Measurements from ENCODE around the gene FKBP4.

FKBP4 gene

GRCh38 chr12:2795291-2796186 is 769 bp downstream of the FKBP4 start:
- ATAC-seq (peak; percentile 65), DNase-seq (peak; percentile 78)
- H3K4me1 Mint-ChIP-seq = peaks cover 22% of the 10 kb centered on the region
- peak overlapping the region; percentile 91 for H3K4me3 Mint-ChIP-seq
- H3K36me3 Mint-ChIP-seq (ENCODE audit: low read depth) = peaks cover 43% of the 10 kb centered on the region
- no peaks in the 10 kb centered on the region for H3K9me3 Mint-ChIP-seq
- no peaks in the 10 kb centered on the region for H3K27me3 Mint-ChIP-seq
- H3K27ac Mint-ChIP-seq = peak overlapping the region; percentile 91

- Mint-ChIP-seq H3K27ac (peak overlapping the region; percentile 91), H3K4me1 (peaks cover 22% of the 10 kb centered on the region), H3K4me3 (peak overlapping the region; percentile 91), H3K9me3 (no peaks in the 10 kb centered on the region), H3K27me3 (no peaks in the 10 kb centered on the region), H3K36me3 (ENCODE audit: low read depth) (peaks cover 50% of the 10 kb centered on the region)
- DNase-seq (no peak), ATAC-seq (no peak)
These were observed 1.5 kb downstream of the FKBP4 start for GRCh38 chr12:2796187-2796666.

DNA sequence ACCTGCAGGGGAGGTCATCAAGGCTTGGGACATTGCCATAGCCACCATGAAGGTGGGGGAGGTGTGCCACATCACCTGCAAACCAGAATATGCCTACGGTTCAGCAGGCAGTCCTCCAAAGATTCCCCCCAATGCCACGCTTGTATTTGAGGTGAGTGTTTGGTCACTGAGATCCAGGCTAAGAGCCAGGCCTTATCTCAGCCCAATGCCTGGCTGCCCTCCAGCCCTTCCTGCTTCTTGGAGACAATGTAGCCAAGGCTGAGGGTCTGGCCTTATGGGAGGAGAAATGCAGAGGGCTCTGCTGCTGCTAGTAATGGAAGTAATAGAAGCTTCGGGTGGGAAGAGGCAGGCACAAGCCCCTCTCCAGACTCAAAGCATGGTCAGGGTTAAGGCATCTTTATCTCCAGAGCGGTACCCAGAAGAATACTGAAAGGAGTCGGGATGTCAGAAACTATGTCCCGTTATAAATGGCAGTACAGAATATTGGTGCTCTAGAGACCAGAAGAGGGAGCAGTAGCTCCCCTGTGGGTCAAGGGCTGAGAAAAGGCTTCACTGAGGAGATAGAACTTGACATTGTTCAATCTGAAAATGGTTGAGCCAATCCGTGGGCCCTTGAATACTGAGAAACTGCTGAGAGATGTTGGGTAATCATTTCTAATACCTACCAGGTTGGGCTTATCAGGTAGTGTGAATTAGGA is 3.1 kb downstream of the FKBP4 start:
- Mint-ChIP-seq H3K36me3 (ENCODE audit: low read depth) (peaks cover 65% of the 10 kb centered on the region), H3K9me3 (no peaks in the 10 kb centered on the region), H3K4me1 (peaks cover 22% of the 10 kb centered on the region), H3K27ac (peak overlapping the region; percentile 46), H3K4me3 (peak overlapping the region; percentile 91), H3K27me3 (no peaks in the 10 kb centered on the region)
- no peak for DNase-seq
- no peak for ATAC-seq

GRCh38 chr12:2800046-2800570 is 5.3 kb downstream of the FKBP4 start:
- H3K27ac Mint-ChIP-seq = no peak overlapping the region
- peaks cover 30% of the 10 kb centered on the region for H3K4me1 Mint-ChIP-seq
- ATAC-seq = no peak
- no peak overlapping the region for H3K4me3 Mint-ChIP-seq
- peaks cover 84% of the 10 kb centered on the region for H3K36me3 Mint-ChIP-seq (ENCODE audit: low read depth)
- H3K9me3 Mint-ChIP-seq = no peaks in the 10 kb centered on the region
- DNase-seq = no peak
- no peaks in the 10 kb centered on the region for H3K27me3 Mint-ChIP-seq

DNA sequence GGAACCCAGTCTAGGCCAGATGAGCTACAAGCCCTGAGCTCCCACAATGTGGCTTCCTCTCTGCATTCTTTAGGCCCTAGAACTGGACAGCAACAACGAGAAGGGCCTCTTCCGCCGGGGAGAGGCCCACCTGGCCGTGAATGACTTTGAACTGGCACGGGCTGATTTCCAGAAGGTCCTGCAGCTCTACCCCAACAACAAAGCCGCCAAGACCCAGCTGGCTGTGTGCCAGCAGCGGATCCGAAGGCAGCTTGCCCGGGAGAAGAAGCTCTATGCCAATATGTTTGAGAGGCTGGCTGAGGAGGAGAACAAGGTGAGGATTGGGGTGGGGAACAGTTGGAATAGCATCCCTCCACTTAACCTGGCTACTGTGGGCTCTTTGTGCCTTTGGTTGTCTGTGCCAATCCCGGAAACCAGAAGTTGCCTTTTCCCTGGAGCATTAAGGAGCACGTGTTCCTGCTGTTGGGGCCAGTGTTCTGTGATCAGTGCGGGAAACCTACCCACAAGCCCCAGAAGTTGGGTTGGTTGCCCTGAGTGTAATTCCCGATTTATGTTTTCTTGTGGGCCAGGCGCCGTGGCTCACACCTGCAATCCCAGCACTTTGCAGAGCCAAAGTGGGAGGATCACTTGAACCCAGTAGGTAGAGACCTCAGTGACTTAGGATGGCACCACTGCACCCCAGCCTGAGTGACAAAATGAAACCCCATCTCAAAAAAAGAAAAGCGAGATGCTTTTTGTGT is 6.4 kb downstream of the FKBP4 start:
- peaks cover 34% of the 10 kb centered on the region for H3K4me1 Mint-ChIP-seq
- DNase-seq (no peak), ATAC-seq (no peak)
- no peak overlapping the region for H3K27ac Mint-ChIP-seq
- no peaks in the 10 kb centered on the region for H3K9me3 Mint-ChIP-seq
- no peaks in the 10 kb centered on the region for H3K27me3 Mint-ChIP-seq
- H3K36me3 Mint-ChIP-seq (ENCODE audit: low read depth) = peaks cover 88% of the 10 kb centered on the region
- no peak overlapping the region for H3K4me3 Mint-ChIP-seq

GRCh38 chr12:2803635-2804392 is 9.0 kb downstream of the FKBP4 start:
- Mint-ChIP-seq H3K27ac (peak overlapping the region; percentile 59), H3K36me3 (ENCODE audit: low read depth) (peaks cover 69% of the 10 kb centered on the region), H3K4me3 (no peak overlapping the region), H3K4me1 (peaks cover 16% of the 10 kb centered on the region), H3K9me3 (no peaks in the 10 kb centered on the region), H3K27me3 (no peaks in the 10 kb centered on the region)
- ATAC-seq = no peak
- DNase-seq = no peak

GRCh38 chr12:2804393-2805142 is 9.8 kb downstream of the FKBP4 start:
- peak overlapping the region; percentile 49 for H3K27ac Mint-ChIP-seq
- H3K9me3 Mint-ChIP-seq = no peaks in the 10 kb centered on the region
- DNase-seq (no peak), ATAC-seq (no peak)
- no peaks in the 10 kb centered on the region for H3K27me3 Mint-ChIP-seq
- H3K4me1 Mint-ChIP-seq = peaks cover 16% of the 10 kb centered on the region
- peaks cover 64% of the 10 kb centered on the region for H3K36me3 Mint-ChIP-seq (ENCODE audit: low read depth)
- no peak overlapping the region for H3K4me3 Mint-ChIP-seq

- Mint-ChIP-seq H3K4me1 (peaks cover 16% of the 10 kb centered on the region), H3K9me3 (no peaks in the 10 kb centered on the region), H3K36me3 (ENCODE audit: low read depth) (peaks cover 59% of the 10 kb centered on the region), H3K27me3 (no peaks in the 10 kb centered on the region), H3K4me3 (no peak overlapping the region), H3K27ac (no peak overlapping the region)
- ATAC-seq (no peak), DNase-seq (no peak)
These were observed 10.4 kb downstream of the FKBP4 start for GRCh38 chr12:2805143-2805520.

DNA sequence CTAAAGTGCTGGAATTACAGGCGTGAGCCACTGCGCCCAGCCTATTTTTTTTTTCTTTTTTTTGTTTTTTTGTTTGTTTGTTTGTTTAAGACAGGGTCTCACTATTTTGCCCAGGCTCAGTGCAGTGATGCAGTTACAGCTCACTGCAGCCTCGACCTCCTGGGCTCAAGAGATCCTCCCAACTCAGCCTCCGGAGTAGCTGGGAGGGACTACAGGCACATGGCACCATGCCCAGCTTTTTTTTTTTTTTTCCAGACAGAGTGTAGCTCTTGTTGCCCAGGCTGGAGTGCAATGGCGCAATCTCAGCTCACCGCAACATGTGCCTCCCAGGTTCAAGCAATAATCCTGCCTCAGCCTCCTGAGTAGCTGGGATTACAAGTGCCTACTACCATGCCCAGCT is 11.9 kb downstream of the FKBP4 start:
- Mint-ChIP-seq H3K36me3 (ENCODE audit: low read depth) (peaks cover 44% of the 10 kb centered on the region), H3K4me3 (no peak overlapping the region), H3K27me3 (no peaks in the 10 kb centered on the region), H3K4me1 (peaks cover 19% of the 10 kb centered on the region), H3K9me3 (no peaks in the 10 kb centered on the region), H3K27ac (no peak overlapping the region)
- DNase-seq (no peak), ATAC-seq (no peak)

GRCh38 chr12:2811801-2812200 is 17.0 kb downstream of the FKBP4 start:
- no peak overlapping the region for H3K27ac Mint-ChIP-seq
- H3K27me3 Mint-ChIP-seq = no peaks in the 10 kb centered on the region
- ATAC-seq (no peak), DNase-seq (no peak)
- H3K4me1 Mint-ChIP-seq = peaks cover 32% of the 10 kb centered on the region
- H3K4me3 Mint-ChIP-seq = peak overlapping the region; percentile 100
- H3K9me3 Mint-ChIP-seq = no peaks in the 10 kb centered on the region
- peaks cover 19% of the 10 kb centered on the region for H3K36me3 Mint-ChIP-seq (ENCODE audit: low read depth)

DNA sequence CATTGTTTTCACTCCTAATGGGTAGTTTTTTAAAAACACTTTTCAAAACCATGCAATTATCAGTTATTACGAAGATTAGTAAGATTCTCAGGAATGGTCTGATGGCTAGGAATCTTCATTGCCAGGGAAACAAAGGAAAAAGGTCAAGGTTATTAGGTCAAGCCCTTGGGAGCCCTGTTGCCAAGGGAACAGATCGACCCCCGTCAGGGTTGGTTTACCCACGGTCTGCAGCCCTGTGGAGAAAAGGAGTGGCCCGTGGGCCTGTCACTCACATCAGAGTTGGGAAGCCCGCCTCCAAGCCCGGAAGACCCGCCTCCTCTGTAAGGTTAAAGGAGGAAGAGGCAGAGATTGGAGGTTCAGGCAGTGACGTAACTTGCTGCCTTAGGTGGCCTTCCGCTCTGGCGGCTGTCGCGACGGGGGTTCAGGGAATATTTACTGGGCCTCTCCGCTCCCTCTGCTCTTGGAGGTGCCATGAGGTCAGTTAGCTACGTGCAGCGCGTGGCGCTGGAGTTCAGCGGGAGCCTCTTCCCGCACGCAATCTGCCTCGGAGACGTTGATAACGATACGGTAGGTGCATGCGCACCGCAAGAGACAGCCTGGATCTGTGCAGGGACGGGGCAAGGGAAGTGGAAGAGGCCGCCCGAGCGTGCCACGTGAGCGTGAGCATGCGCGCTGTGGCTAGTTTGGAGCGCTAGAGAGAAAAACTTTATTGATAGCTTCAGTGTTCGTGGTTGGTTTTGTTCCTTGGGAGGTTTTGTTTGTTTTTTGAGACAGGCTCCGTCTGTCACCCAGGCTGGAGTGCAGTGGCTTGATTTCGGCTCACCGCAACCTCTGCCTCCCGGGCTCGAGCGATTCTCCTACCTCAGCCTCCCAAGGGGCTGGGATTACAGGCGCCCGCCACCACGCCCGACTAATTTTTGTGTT is 17.8 kb downstream of the FKBP4 start, which contains the start of gene ITFG2:
Gene ITFG2 (plus strand): TSS at position 379 of the 924 bp plus-strand sequence. CDS start 93 bp downstream, at position 472.
- peak; percentile 97 for ATAC-seq
- peaks cover 36% of the 10 kb centered on the region for H3K4me1 Mint-ChIP-seq
- peaks cover 21% of the 10 kb centered on the region for H3K36me3 Mint-ChIP-seq (ENCODE audit: low read depth)

More for the DNA sequence above, 17.8 kb downstream of the FKBP4 start, which contains the start of gene ITFG2:
- Mint-ChIP-seq H3K27me3 (no peaks in the 10 kb centered on the region), H3K27ac (peak within 1 kb of the TSS; percentile 100), H3K4me3 (peak within 1 kb of the TSS; percentile 100), H3K9me3 (no peaks in the 10 kb centered on the region)
- peak; percentile 94 for DNase-seq
